ENCODE measurements around the gene GABRD.

- TF ChIP-seq ZFP30 (CRISPR knock-in tag; IDR thresholded peaks at IDR 0.05) (no peak), BACH2 (CRISPR knock-in tag; IDR thresholded peaks at IDR 0.05; ENCODE audit: borderline replicate concordance) (no peak), ZNF8 (CRISPR knock-in tag; IDR thresholded peaks at IDR 0.05) (no peak), GLIS3 (CRISPR knock-in tag; IDR thresholded peaks at IDR 0.05) (no peak), SNAI2 (CRISPR knock-in tag; IDR thresholded peaks at IDR 0.05) (no peak), TSHZ2 (CRISPR knock-in tag; IDR thresholded peaks at IDR 0.05) (no peak), ZNF70 (CRISPR knock-in tag; IDR thresholded peaks at IDR 0.05) (no peak), OSR1 (CRISPR knock-in tag; IDR thresholded peaks at IDR 0.05) (no peak), RARB (CRISPR knock-in tag; IDR thresholded peaks at IDR 0.05) (no peak), ESRRG (CRISPR knock-in tag; IDR thresholded peaks at IDR 0.05) (no peak), PPARA (CRISPR knock-in tag; IDR thresholded peaks at IDR 0.05; ENCODE audit: borderline replicate concordance) (no peak), ZNF565 (CRISPR knock-in tag; conservative IDR thresholded peaks at IDR 0.05; ENCODE audit: low read depth) (no peak)
- TF ChIP-seq, protein P1, sequence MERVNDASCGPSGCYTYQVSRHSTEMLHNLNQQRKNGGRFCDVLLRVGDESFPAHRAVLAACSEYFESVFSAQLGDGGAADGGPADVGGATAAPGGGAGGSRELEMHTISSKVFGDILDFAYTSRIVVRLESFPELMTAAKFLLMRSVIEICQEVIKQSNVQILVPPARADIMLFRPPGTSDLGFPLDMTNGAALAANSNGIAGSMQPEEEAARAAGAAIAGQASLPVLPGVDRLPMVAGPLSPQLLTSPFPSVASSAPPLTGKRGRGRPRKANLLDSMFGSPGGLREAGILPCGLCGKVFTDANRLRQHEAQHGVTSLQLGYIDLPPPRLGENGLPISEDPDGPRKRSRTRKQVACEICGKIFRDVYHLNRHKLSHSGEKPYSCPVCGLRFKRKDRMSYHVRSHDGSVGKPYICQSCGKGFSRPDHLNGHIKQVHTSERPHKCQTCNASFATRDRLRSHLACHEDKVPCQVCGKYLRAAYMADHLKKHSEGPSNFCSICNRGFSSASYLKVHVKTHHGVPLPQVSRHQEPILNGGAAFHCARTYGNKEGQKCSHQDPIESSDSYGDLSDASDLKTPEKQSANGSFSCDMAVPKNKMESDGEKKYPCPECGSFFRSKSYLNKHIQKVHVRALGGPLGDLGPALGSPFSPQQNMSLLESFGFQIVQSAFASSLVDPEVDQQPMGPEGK (CRISPR knock-in tag; IDR thresholded peaks at IDR 0.05; ENCODE audit: borderline replicate concordance): no peak
Observed at GRCh38 chr1:2060535-2060934, 41.4 kb downstream of the GABRD start.
